Hematopoietic multipotent progenitor cell treated with erythropoietin and hydrocortisone succinate and interleukin-3 and kit ligand, for 4 days (in vitro differentiated cells): ENCODE data around the gene HOOK2.
A peak's percentile ranks its signal among the peaks of the same experiment; 100 is the strongest.

Source experiments
- DNase-seq: peaks from one replicate; pipeline ENCODE4 v3.0.0-alpha.2; 2015

Gene HOOK2

GRCh38 chr19:12793290-12794195 lies 18.2 kb upstream of the HOOK2 start:
- peak; percentile 95 for DNase-seq

- peak; percentile 32 for DNase-seq
Measured at GRCh38 chr19:12792853-12793289, 17.5 kb upstream of the HOOK2 start.

- DNase-seq = peak; percentile 90
Measured at GRCh38 chr19:12792051-12792852, 16.9 kb upstream of the HOOK2 start.

- DNase-seq = peak; percentile 98
Measured at GRCh38 chr19:12791345-12792050, 16.1 kb upstream of the HOOK2 start, which contains the start of gene JUNB. Gene JUNB (plus strand): TSS chr19:12791486. CDS start chr19:12791772, 286 bp downstream.

GRCh38 chr19:12790628-12791344 lies 15.4 kb upstream of the HOOK2 start:
- peak; percentile 24 for DNase-seq

GRCh38 chr19:12789904-12790619 lies 14.7 kb upstream of the HOOK2 start:
- peak; percentile 99 for DNase-seq

- DNase-seq = no peak
Measured at GRCh38 chr19:12789098-12789903, 13.9 kb upstream of the HOOK2 start.

GRCh38 chr19:12788682-12789097 lies 13.3 kb upstream of the HOOK2 start:
- peak; percentile 93 for DNase-seq

GRCh38 chr19:12788042-12788681 lies 12.8 kb upstream of the HOOK2 start:
- DNase-seq = peak; percentile 54

- no peak for DNase-seq
Measured at GRCh38 chr19:12787458-12787857, 12.1 kb upstream of the HOOK2 start.

- no peak for DNase-seq
Measured at GRCh38 chr19:12786952-12787351, 11.6 kb upstream of the HOOK2 start.

GRCh38 chr19:12786141-12786870 lies 11.0 kb upstream of the HOOK2 start:
- peak; percentile 86 for DNase-seq

- peak; percentile 75 for DNase-seq
Measured at GRCh38 chr19:12785431-12786031, 10.2 kb upstream of the HOOK2 start.

GRCh38 chr19:12784871-12785430 lies 9.6 kb upstream of the HOOK2 start:
- DNase-seq = no peak

GRCh38 chr19:12784394-12784870 lies 9.1 kb upstream of the HOOK2 start:
- DNase-seq = peak; percentile 96

- DNase-seq = no peak
Measured at GRCh38 chr19:12783849-12784393, 8.6 kb upstream of the HOOK2 start.

- DNase-seq = peak; percentile 66
Measured at GRCh38 chr19:12783291-12783848, 8.0 kb upstream of the HOOK2 start.
